GM12891 (cell line): ENCODE data around the gene OR5A2.

Source experiments
- POLR2A ChIP-seq: IDR thresholded peaks from 2 replicates; pipeline ENCODE4 v1.6.1; 2011; ENCODE audit warnings: low read depth, low read length, control low read depth
- POLR2AphosphoS5 ChIP-seq: IDR thresholded peaks from 2 replicates; pipeline ENCODE4 v1.6.1; 2011; ENCODE audit warnings: low read depth, low read length, control low read depth
- POU2F2 ChIP-seq: IDR thresholded peaks from 2 replicates; pipeline ENCODE4 v1.6.1; 2011; ENCODE audit warnings: low read depth, mild to moderate bottlenecking, control low read depth, low read length, moderate library complexity
- TAF1 ChIP-seq: IDR thresholded peaks from 2 replicates; pipeline ENCODE4 v1.6.1; 2011; ENCODE audit warnings: low read depth, low read length, control low read depth

DNA sequence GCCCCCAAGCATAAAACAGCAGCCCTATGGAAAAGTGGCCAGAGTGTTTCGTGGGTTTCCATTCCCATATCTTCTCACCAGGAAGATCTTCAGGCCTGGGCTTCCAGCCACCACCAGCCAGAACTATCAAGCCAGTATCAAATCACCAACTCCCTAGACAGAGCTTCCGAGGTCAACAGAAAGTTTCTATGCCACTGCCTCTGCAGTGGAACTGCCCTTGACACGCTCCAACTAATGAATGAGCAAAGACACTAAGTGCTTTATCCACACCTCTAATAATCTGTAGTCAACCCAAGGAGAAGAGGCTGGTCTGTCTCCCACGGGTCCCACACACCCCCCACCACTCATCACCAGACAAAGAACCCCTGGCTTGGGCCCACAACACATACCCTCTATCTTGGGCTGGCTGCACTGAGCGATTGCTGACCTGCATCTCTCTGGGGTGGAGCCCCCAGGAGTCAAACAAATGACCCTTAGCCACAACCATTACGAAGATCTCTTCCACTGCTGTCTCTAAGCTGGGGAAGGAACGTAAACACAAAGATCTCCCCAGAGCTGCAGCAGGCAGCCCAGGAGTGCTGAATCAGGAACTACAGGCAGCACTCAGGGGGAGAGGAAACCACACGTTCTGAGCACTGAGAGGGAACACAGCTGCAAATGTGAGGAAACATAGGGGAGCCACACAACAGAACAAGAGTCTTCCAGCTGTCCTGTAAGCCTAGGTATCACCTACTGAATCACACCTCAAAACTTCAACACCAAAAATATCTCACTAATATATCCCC, 57.8 kb downstream of the OR5A2 start:
- TF ChIP-seq POLR2A, result no peak
- TF ChIP-seq POU2F2, result no peak
- no peak for TF ChIP-seq TAF1
- TF ChIP-seq POLR2AphosphoS5, result no peak
